AG04449 (cell line): ENCODE results near the gene SNX33.
"Not testable (repeated sequence)": the region's sequence is repeated elsewhere in the genome, so short reads cannot be mapped to it uniquely, and the experiment has no call there.

Experiments
- CTCF ChIA-PET: fragments of 350-600 bp; formaldehyde crosslinking; extraction: SDS; loops from one replicate; lab custom pipeline; 2021; ENCODE audit warnings: antibody characterized with exemption; lab: Yijun Ruan, JAX
- POLR2A ChIA-PET: fragments of 400-600, 350-600 bp; formaldehyde crosslinking; extraction: SDS; loops from one replicate; lab custom pipeline; 2020; ENCODE audit warnings: antibody characterized with exemption, inconsistent platforms; lab: Yijun Ruan, JAX
- DNase-seq: peaks from one replicate; pipeline ENCODE4 v3.0.0-alpha.2; 2010; ENCODE audit warnings: low read depth, low spot score
- H3K4me3 ChIP-seq: 2 replicates; pipeline ENCODE4 v1.5.1; 2011; ENCODE audit warnings: low read depth, mild to moderate bottlenecking, control low read depth, low read length
- TF ChIP-seq, protein P1 (sequence below): IDR thresholded peaks from one replicate; pipeline ENCODE4 v1.5.1; 2011; ENCODE audit warnings: mild to moderate bottlenecking, moderate library complexity, low read length, control low read depth, inconsistent platforms; ENCODE audit not compliant: insufficient read depth; ENCODE audit errors: missing control alignments

Gene SNX33

DNA sequence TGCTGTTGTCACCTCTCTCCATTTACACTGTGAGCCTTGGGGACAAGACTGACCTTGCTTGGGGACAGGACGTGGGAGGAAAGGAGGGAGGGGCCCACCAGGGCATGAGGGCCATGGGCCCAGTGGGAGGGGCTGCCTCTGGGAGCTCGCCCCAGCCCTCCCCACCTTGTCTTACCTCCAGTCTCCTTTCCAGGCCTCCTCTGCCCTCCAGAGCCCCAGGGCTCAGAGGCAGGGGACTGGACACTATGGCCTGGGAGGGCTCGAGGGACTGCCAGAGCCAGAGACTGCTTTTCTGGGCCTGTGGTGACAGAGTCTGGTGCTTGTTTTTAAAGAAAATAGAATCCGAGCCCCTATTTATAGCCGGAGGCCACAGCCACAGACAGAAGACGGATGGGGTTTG, 54.7 kb downstream of the SNX33 start:
- ChIA-PET POLR2A (no interaction called here), CTCF (interaction anchor here (0.6 to 2.0 kb wide), 2 partner anchors 30 to 100 kb away, joined by 3 to 6 read pairs; no protein-coding TSS in a partner anchor)
- no peak for DNase-seq
- no peak overlapping the region for H3K4me3 ChIP-seq
- TF ChIP-seq, protein P1, sequence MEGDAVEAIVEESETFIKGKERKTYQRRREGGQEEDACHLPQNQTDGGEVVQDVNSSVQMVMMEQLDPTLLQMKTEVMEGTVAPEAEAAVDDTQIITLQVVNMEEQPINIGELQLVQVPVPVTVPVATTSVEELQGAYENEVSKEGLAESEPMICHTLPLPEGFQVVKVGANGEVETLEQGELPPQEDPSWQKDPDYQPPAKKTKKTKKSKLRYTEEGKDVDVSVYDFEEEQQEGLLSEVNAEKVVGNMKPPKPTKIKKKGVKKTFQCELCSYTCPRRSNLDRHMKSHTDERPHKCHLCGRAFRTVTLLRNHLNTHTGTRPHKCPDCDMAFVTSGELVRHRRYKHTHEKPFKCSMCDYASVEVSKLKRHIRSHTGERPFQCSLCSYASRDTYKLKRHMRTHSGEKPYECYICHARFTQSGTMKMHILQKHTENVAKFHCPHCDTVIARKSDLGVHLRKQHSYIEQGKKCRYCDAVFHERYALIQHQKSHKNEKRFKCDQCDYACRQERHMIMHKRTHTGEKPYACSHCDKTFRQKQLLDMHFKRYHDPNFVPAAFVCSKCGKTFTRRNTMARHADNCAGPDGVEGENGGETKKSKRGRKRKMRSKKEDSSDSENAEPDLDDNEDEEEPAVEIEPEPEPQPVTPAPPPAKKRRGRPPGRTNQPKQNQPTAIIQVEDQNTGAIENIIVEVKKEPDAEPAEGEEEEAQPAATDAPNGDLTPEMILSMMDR, result no peak

DNA sequence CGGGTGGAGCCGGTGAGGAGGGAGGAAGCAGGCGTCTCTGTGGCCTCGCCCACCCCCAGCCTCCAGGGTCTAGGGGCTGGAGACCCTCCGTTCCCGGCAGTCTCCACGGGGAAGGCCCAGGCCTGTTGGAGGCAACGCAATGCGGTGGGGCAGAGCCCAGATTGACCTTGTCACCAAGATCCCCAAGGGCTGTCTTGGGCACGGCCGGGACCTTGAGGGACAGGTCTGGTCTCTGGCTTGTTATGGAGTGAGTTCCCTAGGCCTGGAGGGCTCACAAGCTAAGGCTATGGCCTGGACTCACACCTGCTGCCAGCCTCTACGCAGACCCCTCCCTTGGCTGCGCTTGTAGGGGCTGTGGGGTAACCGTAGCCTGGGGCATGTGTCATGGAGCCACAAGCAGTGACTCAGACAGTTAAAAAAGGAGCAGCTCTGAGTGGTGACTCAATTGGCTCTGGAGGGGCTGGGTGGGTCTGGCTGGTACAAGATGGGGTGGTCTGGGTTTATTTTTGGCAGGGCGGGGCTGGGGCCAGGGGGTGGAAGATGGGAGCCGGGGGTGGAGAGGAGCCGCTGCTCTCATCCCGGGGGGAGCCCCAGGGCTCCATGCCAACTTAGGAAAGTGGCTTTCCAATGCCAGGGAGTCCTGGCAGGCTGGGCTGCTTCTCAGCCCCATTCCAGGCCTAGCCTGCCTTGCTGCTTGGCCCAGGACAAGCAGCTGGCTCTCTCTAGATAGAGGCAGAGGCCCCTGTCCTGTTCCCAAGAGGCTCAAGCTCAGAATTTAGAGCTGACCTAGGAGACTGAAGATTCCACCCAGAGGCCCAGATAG, 55.9 kb downstream of the SNX33 start:
- DNase-seq, POLR2A ChIA-PET, CTCF ChIA-PET, H3K4me3 ChIP-seq: not testable (repeated sequence)

DNA sequence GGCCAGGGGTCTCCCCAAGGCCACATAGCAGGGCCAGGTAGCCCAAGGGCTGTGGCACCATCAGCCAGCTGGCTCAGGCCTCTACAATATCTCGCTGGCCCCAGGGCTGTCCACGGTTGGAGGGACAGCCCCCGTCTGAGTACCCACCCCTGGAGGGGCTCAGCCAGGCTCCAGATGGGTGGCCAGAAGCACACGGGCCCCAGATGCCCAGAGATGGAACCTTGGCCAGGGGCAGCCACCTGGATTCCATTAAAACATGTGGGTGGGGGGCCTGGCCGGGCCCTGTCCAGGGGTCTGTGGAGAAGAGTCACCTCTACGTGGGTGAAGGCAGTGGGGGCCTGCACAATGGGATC, 56.5 kb downstream of the SNX33 start:
- ChIA-PET POLR2A (no interaction called here), CTCF (no interaction called here)
- TF ChIP-seq, protein P1, result no peak
- DNase-seq, result no peak
- no peak overlapping the region for H3K4me3 ChIP-seq

DNA sequence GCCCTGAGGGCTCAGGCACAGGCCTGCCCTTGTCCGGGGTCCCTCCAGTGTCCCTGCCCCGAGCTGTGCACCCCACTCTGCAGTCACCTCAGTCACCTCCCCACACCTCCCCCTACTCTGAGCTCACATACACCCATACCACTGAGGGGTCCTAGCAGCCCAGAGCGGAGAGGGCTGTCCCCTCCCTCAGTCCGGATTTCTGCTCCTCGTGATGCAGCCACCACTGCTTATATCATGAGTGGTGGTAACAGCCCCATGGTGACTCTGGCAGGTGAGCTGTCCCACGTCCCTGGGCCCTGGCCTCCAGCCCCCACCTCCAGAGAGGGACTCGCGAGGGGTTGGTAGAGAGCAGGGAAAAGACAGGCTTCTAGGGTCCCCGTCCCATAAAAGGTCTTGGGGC, 56.9 kb downstream of the SNX33 start:
- TF ChIP-seq, protein P1, result no peak
- no peak overlapping the region for H3K4me3 ChIP-seq
- ChIA-PET POLR2A (no interaction called here), CTCF (no interaction called here)
- DNase-seq, result no peak

DNA sequence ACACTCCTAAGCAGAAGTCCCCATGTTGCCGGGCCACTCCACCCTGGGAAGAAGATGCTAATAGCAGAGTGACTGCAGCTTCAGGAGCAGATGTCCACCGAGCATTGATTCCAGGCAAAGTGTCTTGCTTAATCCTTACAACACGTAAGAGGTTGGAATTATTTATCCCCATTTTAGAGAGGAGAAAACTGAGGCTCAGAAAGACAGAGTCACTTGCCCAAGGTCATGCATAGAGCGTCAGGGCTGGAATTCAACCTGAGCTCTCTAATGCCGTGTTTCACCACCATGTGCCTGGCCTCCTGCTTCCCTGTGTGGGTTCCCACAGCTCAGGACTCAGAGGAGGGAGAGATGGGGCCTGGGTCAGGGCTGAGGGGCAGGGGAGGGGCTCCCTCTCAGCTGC, 57.7 kb downstream of the SNX33 start:
- POLR2A ChIA-PET, H3K4me3 ChIP-seq, DNase-seq: not testable (repeated sequence)

DNA sequence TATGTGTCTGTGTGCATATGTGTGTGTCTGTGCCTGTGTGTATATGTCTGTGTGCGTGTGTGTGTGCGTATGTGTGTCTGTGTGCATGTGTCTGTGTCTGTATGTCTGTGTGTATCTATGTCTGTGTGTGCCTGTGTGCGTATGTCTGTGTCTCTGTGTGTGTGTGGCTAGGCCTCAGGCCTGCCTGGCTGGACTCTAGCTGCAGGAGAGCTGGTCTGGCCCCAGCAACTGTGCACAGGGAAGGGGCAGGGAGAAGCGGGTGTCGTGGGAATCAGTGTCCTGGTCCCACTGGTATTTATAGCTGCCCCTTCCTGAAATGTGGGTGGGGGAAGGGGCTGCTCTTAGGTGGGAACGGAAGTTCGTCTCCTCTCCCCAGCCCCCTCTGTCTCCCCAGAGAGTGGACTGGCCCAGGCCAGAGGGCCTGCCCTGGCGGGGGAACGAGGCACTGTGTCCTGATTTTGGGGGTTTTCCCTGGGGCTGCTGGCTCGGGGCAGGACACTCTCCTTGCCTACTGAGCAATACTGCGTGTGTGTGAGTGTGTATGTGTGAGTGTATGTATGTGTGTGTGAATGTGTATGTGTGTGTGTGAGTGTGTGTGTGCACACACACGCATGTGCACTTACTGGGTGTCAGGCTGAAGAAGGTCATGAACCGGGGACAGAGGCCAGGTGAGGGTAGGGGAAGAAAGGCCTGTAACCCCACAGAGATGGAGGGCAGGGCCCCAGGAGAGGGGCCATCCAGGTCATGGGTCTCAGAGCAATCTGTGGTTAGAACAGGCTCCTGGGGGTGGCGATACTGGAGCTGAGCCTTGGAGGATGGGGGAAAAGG, 58.4 kb downstream of the SNX33 start:
- ChIA-PET POLR2A (no interaction called here), CTCF (interaction anchor here (1.0 kb wide), 1 partner anchor 27 kb away, joined by 3 read pairs; no protein-coding TSS in a partner anchor)
- H3K4me3 ChIP-seq, result no peak overlapping the region
- TF ChIP-seq, protein P1, result no peak
- no peak for DNase-seq

More for the DNA sequence above, 57.7 kb downstream of the SNX33 start:
- CTCF ChIA-PET, result interaction anchor here (1.0 kb wide), 1 partner anchor 27 kb away, joined by 3 read pairs; no protein-coding TSS in a partner anchor

DNA sequence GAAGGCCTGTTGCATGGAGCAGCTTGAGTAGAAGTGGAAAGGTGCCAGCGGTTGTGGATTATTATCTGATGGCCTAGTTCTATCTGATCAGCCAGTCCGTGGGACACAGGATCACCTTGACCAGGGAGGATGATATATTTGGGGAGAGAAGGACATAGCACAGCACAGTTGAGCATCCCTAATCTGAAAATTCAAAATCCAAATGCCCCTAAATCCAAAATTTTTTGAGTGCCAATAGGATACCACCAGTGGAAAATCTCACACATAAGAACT, 58.9 kb downstream of the SNX33 start:
- TF ChIP-seq, protein P1, result no peak
- DNase-seq, result no peak
- ChIA-PET POLR2A (no interaction called here), CTCF (no interaction called here)
- H3K4me3 ChIP-seq, result no peak overlapping the region

DNA sequence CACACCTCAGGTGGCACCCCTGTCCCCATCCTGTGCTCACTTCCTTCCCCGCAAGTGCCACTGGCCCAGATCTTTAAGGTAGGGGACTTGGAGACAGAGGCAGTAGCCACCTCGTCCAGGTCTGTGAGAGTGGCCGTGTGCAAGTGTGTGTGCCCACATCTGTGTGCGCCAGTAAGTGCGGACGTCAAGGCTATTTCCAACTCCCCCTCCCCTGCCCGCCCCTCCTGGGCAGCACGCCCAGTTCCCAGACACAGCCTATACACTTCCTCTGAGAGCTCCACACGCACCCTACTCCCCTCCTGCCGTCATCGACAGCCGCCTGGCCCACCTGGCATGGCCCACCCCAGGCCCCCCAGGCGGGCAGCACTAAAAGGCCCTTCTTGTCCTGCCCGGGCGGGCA, 61.7 kb downstream of the SNX33 start:
- POLR2A ChIA-PET, CTCF ChIA-PET, H3K4me3 ChIP-seq, DNase-seq: not testable (repeated sequence)

DNA sequence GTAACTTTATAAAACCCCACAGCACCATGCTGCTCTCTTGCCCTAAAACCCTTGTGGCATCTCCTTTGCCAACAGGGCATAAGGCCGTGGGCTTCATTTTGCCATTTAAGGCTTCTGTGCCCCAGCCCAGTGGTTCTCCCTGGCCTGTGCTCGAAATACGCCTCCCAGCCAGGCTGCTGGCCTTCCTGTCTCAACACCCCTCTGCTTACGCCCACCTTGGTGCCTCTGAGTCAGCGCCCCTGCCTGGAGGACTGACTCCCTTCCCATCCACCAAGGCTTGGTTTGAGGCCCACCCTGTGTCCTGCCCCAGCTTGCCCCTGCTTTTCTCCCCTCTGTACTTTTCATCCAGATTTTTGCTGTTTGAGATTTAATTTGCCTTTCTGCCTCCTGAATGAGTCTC, 63.2 kb downstream of the SNX33 start:
- DNase-seq, POLR2A ChIA-PET, CTCF ChIA-PET, H3K4me3 ChIP-seq: not testable (repeated sequence)

DNA sequence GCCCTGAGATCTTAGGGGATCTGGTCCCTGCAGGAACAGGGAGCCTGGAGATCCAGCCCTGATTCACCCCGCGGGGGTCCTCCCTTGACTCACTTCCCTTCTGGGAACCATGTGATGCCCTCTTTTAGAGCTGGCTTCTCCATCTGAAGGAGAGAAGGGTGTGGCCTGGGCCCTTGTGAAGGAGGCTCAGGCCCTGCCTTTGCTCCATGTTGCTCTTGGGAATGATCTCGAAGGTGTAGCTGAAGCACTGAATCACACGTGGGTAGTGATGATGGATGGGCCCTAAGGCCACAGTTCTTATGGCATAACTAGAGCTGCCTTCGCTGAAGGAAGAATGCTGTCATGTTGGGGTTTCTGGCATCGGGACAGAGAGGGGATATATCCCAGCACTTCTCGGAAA, 63.8 kb downstream of the SNX33 start:
- DNase-seq, CTCF ChIA-PET, POLR2A ChIA-PET: not testable (repeated sequence)
- peak overlapping the region; percentile 84 for H3K4me3 ChIP-seq
